Astrocyte (in vitro differentiated cells and primary cell): ENCODE data around the gene C11orf42. TPM values are rescaled to one million over a fixed set of nuclear protein-coding genes. Genes with fewer than 3 reads are reported as not detected.

ENCODE experiments used
- DNase-seq: peaks from one replicate; pipeline ENCODE4 v3.0.0-alpha.2; 2010; ENCODE audit warnings: low read depth
- FAIRE-seq: peaks from 2 replicates; lab custom pipeline; 2011; peaks lifted over from hg19 to GRCh38; lab: Jason Lieb, UNC
- H2AFZ ChIP-seq: 2 replicates; pipeline ENCODE4 v1.6.0; 2012; ENCODE audit warnings: low read depth, low read length, inconsistent platforms
- H3K27ac ChIP-seq: 2 replicates; pipeline ENCODE4 v1.5.1; 2011; ENCODE audit warnings: low read depth, low read length, inconsistent platforms
- H3K27me3 ChIP-seq: 2 replicates; pipeline ENCODE4 v1.6.0; 2011; ENCODE audit warnings: low read length, inconsistent platforms; ENCODE audit not compliant: insufficient read depth
- H3K36me3 ChIP-seq: 2 replicates; pipeline ENCODE4 v1.5.1; 2011; ENCODE audit warnings: low read length, inconsistent platforms; ENCODE audit not compliant: insufficient read depth
- H3K4me1 ChIP-seq: 2 replicates; pipeline ENCODE4 v1.5.1; 2011; ENCODE audit warnings: low read length, inconsistent platforms; ENCODE audit not compliant: insufficient read depth
- H3K4me2 ChIP-seq: 2 replicates; pipeline ENCODE4 v1.6.0; 2012; ENCODE audit warnings: low read length, inconsistent platforms
- H3K4me3 ChIP-seq: 2 replicates; pipeline ENCODE4 v1.5.1; 2011; ENCODE audit warnings: low read depth, mild to moderate bottlenecking, low read length, inconsistent platforms; ENCODE audit not compliant: insufficient read depth
- H3K79me2 ChIP-seq: 2 replicates; pipeline ENCODE4 v1.6.0; 2012; ENCODE audit warnings: mild to moderate bottlenecking, low read length, inconsistent platforms; ENCODE audit not compliant: insufficient read depth
- H3K9ac ChIP-seq: 2 replicates; pipeline ENCODE4 v1.6.0; 2012; ENCODE audit warnings: mild to moderate bottlenecking, low read length, inconsistent platforms
- H3K9me3 ChIP-seq: 2 replicates; pipeline ENCODE4 v1.5.1; 2012; ENCODE audit warnings: low read depth, mild to moderate bottlenecking, low read length, inconsistent platforms; ENCODE audit not compliant: insufficient read depth
- H4K20me1 ChIP-seq: 2 replicates; pipeline ENCODE4 v1.6.0; 2012; ENCODE audit warnings: low read length, inconsistent platforms; ENCODE audit not compliant: insufficient read depth
- H3K27ac Mint-ChIP-seq: one replicate; pipeline ENCODE4 v1.8.0; 2021; ENCODE audit warnings: mild to moderate bottlenecking, mixed read lengths; ENCODE audit not compliant: unreplicated experiment
- H3K27me3 Mint-ChIP-seq: one replicate; pipeline ENCODE4 v1.8.0; 2021; ENCODE audit warnings: low read depth, mixed read lengths; ENCODE audit not compliant: unreplicated experiment
- H3K36me3 Mint-ChIP-seq: one replicate; pipeline ENCODE4 v1.8.0; 2021; ENCODE audit warnings: low read depth, mixed read lengths; ENCODE audit not compliant: unreplicated experiment
- H3K4me1 Mint-ChIP-seq: one replicate; pipeline ENCODE4 v1.8.0; 2021; ENCODE audit warnings: low read depth, mixed read lengths; ENCODE audit not compliant: unreplicated experiment
- H3K4me3 Mint-ChIP-seq: one replicate; pipeline ENCODE4 v1.8.0; 2021; ENCODE audit warnings: mild to moderate bottlenecking, moderate library complexity, mixed read lengths; ENCODE audit not compliant: unreplicated experiment
- H3K9me3 Mint-ChIP-seq: one replicate; pipeline ENCODE4 v1.8.0; 2021; ENCODE audit warnings: mild to moderate bottlenecking, mixed read lengths; ENCODE audit not compliant: unreplicated experiment
- CTCF ChIP-seq: IDR thresholded peaks from 2 replicates; pipeline ENCODE4 v1.5.1; 2011; ENCODE audit warnings: low read depth, mild to moderate bottlenecking, inconsistent platforms, low read length, moderate library complexity; ENCODE audit not compliant: insufficient read depth
- EZH2 ChIP-seq: IDR thresholded peaks from 2 replicates; pipeline ENCODE4 v1.6.1; 2012; ENCODE audit warnings: mild to moderate bottlenecking, low read length, inconsistent platforms; ENCODE audit not compliant: insufficient read depth
- total RNA-seq: library from RNA; stranded (reverse); gene quantifications from 2 replicates; pipeline ENCODE4 v1.2.1, GENCODE V29; 2021

C11orf42 gene
- total RNA-seq, 1 donor from 2014 or later: not detected

- DNase-seq: no peak
- Mint-ChIP-seq H3K4me1 (peaks cover 20% of the 10 kb centered on the region), H3K36me3 (peaks cover 14% of the 10 kb centered on the region), H3K9me3 (no peaks in the 10 kb centered on the region), H3K27ac (no peak overlapping the region), H3K4me3 (no peak overlapping the region), H3K27me3 (no peaks in the 10 kb centered on the region)
- H3K79me2 ChIP-seq: no peaks in the 10 kb centered on the region
- H3K9me3 ChIP-seq: no peaks in the 10 kb centered on the region
- no peaks in the 10 kb centered on the region for H4K20me1 ChIP-seq
- TF ChIP-seq CTCF (no peak), EZH2 (no peak)
- H3K36me3 ChIP-seq: peaks cover 3% of the 10 kb centered on the region
- no peak overlapping the region for H3K9ac ChIP-seq
- H2AFZ ChIP-seq: no peak overlapping the region
- no peaks in the 10 kb centered on the region for H3K4me1 ChIP-seq
- no peak overlapping the region for H3K4me3 ChIP-seq
- no peak overlapping the region for H3K27ac ChIP-seq
- no peak overlapping the region for H3K4me2 ChIP-seq
- FAIRE-seq: no peak
- H3K27me3 ChIP-seq: no peaks in the 10 kb centered on the region
Measured at GRCh38 chr11:6209801-6210200, 4.4 kb downstream of the C11orf42 start.

GRCh38 chr11:6210274-6210955 lies 5.1 kb downstream of the C11orf42 start:
- Mint-ChIP-seq H3K36me3 (peaks cover 14% of the 10 kb centered on the region), H3K27me3 (no peaks in the 10 kb centered on the region), H3K27ac (peak overlapping the region; percentile 15), H3K9me3 (no peaks in the 10 kb centered on the region), H3K4me3 (no peak overlapping the region), H3K4me1 (peaks cover 20% of the 10 kb centered on the region)
- no peaks in the 10 kb centered on the region for H4K20me1 ChIP-seq
- H3K4me1 ChIP-seq: no peaks in the 10 kb centered on the region
- no peaks in the 10 kb centered on the region for H3K27me3 ChIP-seq
- H3K9ac ChIP-seq: no peak overlapping the region
- no peaks in the 10 kb centered on the region for H3K79me2 ChIP-seq
- FAIRE-seq (no peak), DNase-seq (no peak)
- no peak for TF ChIP-seq EZH2
- TF ChIP-seq CTCF: no peak
- no peaks in the 10 kb centered on the region for H3K9me3 ChIP-seq
- H3K4me3 ChIP-seq: no peak overlapping the region
- H2AFZ ChIP-seq: no peak overlapping the region
- no peak overlapping the region for H3K27ac ChIP-seq
- H3K4me2 ChIP-seq: no peak overlapping the region
- H3K36me3 ChIP-seq: peaks cover 9% of the 10 kb centered on the region

- DNase-seq (no peak), FAIRE-seq (no peak)
Measured at GRCh38 chr11:6214530-6214929, 9.2 kb downstream of the C11orf42 start.

More at GRCh38 chr11:6214530-6214929, 9.2 kb downstream of the C11orf42 start:
- H3K9ac ChIP-seq: no peak overlapping the region
- Mint-ChIP-seq H3K36me3 (peaks cover 23% of the 10 kb centered on the region), H3K4me1 (peaks cover 9% of the 10 kb centered on the region), H3K9me3 (no peaks in the 10 kb centered on the region), H3K27me3 (no peaks in the 10 kb centered on the region), H3K4me3 (no peak overlapping the region), H3K27ac (no peak overlapping the region)
- H3K36me3 ChIP-seq: peaks cover 12% of the 10 kb centered on the region
- no peaks in the 10 kb centered on the region for H3K79me2 ChIP-seq
- H3K27me3 ChIP-seq: no peaks in the 10 kb centered on the region
- no peak overlapping the region for H3K27ac ChIP-seq
- no peak for TF ChIP-seq CTCF
- TF ChIP-seq EZH2: no peak
- peaks cover 5% of the 10 kb centered on the region for H3K4me1 ChIP-seq
- H4K20me1 ChIP-seq: peaks cover 12% of the 10 kb centered on the region
- H3K4me3 ChIP-seq: no peak overlapping the region
- H2AFZ ChIP-seq: no peak overlapping the region
- H3K9me3 ChIP-seq: no peaks in the 10 kb centered on the region
- H3K4me2 ChIP-seq: no peak overlapping the region
